Hematopoietic multipotent progenitor cell treated with erythropoietin and hydrocortisone succinate and interleukin-3 and kit ligand, for 4 days (in vitro differentiated cells): ENCODE data around the gene ITGBL1.
"Not testable (repeated sequence)": the region's sequence is repeated elsewhere in the genome, so short reads cannot be mapped to it uniquely, and the experiment has no call there.

Experiments used
- DNase-seq: peaks from one replicate; pipeline ENCODE4 v3.0.0-alpha.2; 2015

Gene ITGBL1

DNA sequence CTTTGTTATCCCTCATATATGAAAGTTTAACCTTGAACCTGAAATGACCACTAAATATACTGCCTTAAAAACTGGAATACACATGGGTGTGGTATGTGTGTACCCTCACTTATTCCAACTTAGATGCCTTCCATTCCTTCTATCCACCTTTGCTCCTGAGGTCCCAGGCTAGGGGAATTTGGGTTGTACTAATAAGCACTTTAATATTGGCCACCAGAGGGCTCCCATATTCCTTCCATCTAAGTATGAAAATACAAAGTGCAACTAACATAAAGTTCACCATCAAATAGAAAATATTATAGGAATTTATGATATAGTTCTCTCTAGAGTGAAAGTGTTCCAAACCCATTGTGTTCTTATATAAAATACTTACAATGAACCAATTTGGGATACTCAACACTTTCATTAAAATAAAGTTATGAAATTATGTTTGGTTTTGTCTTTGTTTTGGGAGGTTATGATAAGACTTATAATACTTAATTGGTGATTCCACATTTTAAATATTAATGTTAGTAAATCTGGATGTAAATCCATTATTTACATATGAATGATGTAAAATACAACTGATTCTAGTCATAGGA lies 62.3 kb downstream of the ITGBL1 start:
- peak; percentile 77 for DNase-seq

DNA sequence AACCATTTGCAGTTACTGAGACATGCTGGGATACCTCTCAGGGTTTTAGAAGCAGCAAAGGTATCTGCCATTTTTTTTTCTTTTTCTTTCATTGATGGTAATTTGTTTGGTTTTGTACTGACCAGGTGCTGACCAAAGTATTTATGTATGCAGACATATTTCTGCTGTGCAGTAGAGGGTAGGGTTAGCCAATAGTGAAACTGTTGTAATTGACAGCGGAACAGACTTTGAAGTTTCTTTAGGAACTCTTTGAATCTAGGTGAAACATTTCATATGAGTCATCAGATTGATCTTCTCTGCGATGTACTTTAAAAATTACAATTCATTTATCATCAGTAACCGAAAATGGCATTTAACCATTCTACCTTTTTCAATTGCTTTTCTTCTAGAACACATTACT lies 63.0 kb downstream of the ITGBL1 start:
- no peak for DNase-seq

- no peak for DNase-seq
Observed at GRCh38 chr13:101516262-101516661, 63.8 kb downstream of the ITGBL1 start.

DNA sequence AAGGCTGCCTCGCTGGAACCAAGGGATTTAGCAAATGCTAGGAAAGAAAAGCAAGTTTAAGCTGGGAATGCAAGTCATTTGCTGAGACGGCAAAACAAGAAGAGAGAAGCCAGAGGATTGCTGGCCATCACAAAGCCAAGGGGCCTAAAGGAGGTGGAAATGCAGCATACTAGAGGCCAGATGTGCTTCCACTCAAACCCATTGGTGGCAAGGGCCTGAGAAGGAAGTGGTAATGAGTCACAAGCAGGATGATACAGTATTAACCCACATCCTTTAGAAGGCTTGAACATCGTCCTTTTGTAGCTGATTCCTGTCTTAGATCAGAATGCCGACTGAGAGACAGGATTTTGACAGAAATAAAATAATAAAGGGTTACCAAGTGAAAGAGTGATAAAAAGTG lies 68.2 kb downstream of the ITGBL1 start:
- peak; percentile 49 for DNase-seq

DNA sequence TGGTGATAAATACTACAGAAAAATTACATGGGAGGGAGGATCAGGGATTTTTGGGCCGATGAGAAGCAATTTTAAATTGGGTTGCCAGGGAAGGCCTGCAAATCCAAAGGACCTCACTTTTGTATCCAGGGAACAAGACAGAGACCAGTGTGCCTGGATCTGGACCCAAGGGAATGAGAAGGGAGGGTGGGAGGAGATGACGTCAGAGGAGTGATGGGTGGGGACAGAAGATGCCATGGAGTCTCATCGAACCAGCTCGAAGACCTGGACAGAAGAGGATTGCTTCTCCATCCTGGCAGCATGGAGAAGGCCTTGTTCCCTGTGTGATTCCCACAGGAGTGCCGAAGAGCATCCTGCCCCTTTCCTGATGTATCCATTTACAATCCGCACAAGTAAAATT lies 68.9 kb downstream of the ITGBL1 start:
- DNase-seq: no peak

DNA sequence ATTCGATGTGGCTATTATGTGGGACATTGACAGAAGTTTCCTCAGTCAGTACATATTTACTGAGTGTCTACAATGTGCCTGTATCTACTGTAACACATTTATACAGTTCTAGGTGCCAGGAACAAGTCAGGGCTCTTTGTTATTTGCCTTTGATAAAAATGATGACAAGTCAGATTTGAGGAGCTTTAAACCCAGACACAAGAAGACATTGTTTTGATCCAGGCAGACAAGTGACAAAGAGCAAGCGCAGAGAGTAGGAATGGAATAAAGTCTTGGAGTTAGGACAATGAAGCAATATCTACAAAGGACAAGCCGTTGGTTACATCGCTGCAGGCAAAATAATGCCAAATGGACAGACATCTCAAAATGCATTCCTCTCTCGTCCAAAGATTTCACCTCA lies 70.1 kb downstream of the ITGBL1 start:
- DNase-seq: no peak

GRCh38 chr13:101523154-101524131 lies 71.0 kb downstream of the ITGBL1 start:
- DNase-seq: no peak

GRCh38 chr13:101527130-101527529 lies 74.7 kb downstream of the ITGBL1 start:
- DNase-seq: no peak

- DNase-seq: peak; percentile 18
Observed at GRCh38 chr13:101529422-101529821, 76.9 kb downstream of the ITGBL1 start.

DNA sequence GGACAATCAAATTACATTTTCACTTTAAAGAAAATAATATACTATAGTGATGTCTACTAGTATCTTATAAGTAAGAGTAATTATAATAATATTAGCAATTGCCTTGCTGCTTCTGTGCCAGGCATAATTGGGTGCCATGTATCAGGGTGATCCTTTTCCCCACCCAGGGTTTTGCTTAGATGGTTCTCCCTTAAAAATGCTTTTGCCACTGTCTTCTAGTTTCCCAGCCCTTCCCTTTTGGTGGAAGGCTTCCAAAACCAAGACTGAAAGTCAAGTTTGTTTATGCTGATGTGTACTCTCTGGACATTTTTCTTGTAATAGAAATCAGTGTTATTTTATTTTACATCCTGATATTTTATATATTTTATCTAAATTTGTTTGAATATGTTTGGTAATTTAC lies 77.8 kb downstream of the ITGBL1 start:
- DNase-seq: no peak

GRCh38 chr13:101535192-101535746 lies 82.8 kb downstream of the ITGBL1 start:
- no peak for DNase-seq

DNA sequence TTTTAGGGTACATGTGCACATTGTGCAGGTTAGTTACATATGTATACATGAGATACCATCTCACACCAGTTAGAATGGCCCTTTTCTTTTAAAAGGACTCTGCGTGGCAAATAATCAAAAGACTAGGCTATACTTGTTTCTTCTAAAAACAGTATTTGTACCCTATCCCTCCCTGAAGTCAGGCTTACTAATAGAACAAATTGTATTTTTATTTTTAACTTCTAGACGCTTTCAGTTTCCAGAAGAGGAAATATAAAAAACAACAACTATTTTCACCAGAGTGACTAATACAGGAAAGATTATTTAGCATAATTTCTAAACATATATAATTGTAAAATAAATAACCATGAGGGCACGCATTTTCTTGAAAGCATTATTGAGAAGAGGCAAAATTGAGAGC lies 83.6 kb downstream of the ITGBL1 start:
- no peak for DNase-seq

DNA sequence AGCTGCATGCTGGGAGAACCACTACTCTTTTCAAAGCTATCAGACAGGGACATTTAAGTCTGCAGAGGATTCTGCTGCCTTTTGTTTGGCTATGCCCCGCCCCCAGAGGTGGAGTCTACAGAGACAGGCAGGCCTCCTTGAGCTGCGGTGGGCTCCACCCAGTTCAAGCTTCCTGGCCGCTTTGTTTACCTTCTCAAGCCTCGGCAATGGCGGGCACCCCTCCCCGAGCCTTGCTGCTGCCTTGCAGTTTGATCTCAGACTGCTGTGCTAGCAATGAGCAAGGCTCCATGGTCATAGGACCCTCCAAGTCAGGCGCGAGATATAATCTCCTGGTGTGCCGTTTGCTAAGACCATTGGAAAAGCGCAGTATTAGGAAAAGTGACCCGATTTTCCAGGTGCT lies 92.1 kb downstream of the ITGBL1 start:
- not testable (repeated sequence) for DNase-seq

- DNase-seq: no peak
Observed at GRCh38 chr13:101544979-101545378, 92.5 kb downstream of the ITGBL1 start.

DNA sequence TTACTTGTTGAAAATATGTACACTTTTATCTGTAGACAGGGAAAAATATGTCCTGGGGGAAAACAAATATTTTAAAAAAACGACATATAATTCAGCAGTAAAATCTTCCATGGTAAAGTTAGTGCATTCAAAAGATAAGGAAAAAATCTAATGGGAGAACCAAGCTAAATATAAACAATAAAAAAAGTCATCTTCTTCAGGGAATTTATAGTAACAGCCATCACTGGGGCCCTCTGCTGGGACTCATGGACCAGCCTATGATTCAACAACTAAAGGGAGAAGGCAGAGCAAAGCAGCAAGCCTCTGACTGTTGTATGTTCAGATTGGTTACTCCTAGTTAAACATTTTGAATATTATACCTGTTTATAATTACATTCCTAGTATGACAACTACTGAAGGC lies 93.0 kb downstream of the ITGBL1 start:
- no peak for DNase-seq

DNA sequence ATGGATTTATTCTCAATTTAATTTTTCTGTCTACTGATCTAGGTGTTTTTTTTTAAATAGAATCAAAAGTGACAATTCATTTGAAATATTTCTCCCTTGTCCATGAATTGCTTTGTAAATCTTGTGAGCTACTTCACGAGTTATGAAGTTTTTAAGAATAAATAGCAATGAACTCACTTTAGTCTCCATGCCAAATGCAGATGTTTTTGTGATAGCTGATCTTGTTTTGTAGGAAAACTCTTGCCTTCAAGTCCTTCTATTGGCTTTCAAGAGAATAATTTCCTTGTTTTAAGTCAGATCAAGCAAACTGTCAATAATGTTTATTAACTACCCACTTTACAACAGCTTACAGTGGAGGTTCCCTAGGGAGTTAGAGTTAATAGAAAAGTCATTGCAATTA lies 99.8 kb downstream of the ITGBL1 start:
- DNase-seq: no peak

DNA sequence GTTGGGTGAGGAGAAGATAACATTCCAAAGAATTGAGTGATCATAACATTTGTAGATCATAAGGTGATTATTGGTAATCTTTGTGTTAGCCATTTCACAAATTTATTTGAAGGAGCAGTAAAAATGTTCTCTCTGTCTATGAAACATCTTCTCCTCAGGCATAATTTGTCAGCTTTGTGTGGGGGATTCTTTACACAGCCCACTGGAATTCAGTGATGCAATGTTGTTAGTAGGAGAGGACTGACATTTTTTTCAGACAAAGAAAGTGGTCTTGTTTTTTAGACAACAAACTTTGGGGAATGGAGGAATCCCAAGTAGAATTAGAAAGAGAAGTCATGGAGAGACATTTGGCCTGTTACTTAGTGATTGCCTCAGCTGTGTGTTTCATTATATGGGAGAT lies 100.3 kb downstream of the ITGBL1 start:
- no peak for DNase-seq

DNA sequence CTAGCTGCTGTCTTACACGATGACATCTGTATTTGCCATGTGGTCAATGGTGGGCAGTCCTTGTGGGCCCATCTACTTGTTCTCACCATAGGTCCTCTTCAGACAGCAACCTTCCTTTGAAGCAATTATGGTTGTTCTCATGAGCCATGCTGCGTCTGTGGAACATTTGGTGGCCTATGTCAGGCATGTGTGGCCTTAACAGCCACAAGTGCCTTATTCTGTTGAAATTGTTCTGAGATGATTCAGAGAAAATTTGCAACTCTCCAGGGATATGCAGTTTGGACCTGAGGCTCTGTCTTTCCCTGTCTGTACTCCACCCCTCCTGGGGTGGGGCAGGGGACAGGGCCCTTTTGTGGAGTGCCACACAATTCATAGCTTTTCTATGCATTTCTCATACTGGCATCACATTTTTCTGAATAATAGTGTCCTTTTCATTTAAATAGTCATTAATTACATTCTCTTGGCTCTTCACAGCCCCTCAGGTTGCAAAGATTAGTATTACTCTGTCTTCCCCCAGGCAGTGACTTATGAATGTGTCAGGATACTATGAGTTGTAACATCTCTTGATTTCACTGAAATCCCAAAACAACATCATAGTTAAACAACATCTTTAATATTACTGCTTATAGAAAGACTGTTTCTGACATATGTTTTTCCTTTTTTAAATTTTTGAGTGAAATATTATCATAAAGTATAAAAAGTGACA lies 102.1 kb downstream of the ITGBL1 start:
- DNase-seq: no peak

- peak; percentile 76 for DNase-seq
Observed at GRCh38 chr13:101555610-101556009, 103.1 kb downstream of the ITGBL1 start.

- DNase-seq: no peak
Observed at GRCh38 chr13:101556676-101557123, 104.2 kb downstream of the ITGBL1 start.

- DNase-seq: no peak
Observed at GRCh38 chr13:101565317-101565716, 112.8 kb downstream of the ITGBL1 start.

- no peak for DNase-seq
Observed at GRCh38 chr13:101567841-101568240, 115.4 kb downstream of the ITGBL1 start.

DNA sequence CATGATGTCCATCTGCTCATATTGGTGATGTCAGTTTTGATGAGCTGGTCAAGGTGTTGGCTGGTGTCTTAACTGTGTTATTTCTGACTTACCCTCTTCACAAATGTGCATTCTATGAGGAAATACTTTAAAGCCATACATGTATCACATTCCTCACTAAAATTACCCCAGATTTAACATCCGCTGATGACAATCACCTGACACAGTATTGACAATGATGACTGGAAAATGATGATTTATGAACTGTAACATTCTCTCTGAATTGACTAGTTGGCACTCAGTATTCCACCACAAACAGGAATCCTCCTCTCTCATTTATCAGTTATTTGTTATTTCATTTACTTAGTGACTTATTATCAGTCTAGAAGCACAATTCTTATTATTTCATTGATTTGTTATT lies 117.3 kb downstream of the ITGBL1 start:
- no peak for DNase-seq
